H1 (cell line): Measurements from ENCODE around the gene ENPP5. TPM values are rescaled to one million over a fixed set of nuclear protein-coding genes. Genes with fewer than 3 reads are reported as not detected.

Source experiments
- CEBPB ChIP-seq: IDR thresholded peaks from 2 replicates; pipeline ENCODE4 v1.6.1; 2012; ENCODE audit warnings: low read depth, low read length
- FOSL1 ChIP-seq: IDR thresholded peaks from 2 replicates; pipeline ENCODE4 v1.6.1; 2011; ENCODE audit warnings: mild to moderate bottlenecking, low read depth, low read length, moderate library complexity; ENCODE audit not compliant: insufficient read depth
- JUND ChIP-seq: IDR thresholded peaks from 2 replicates; pipeline ENCODE4 v1.6.1; 2011; ENCODE audit warnings: mild to moderate bottlenecking, improper control_type of control experiment, low read length
- NRF1 ChIP-seq: IDR thresholded peaks from 2 replicates; pipeline ENCODE4 v1.6.1; 2011; ENCODE audit warnings: mild to moderate bottlenecking, low read depth, low read length, improper control_type of control experiment
- RBBP5 ChIP-seq: IDR thresholded peaks from 2 replicates; pipeline ENCODE4 v1.7.1; 2012; ENCODE audit warnings: low read depth, mild to moderate bottlenecking, inconsistent platforms, low read length, moderate library complexity, borderline replicate concordance
- SIRT6 ChIP-seq: IDR thresholded peaks from one replicate; pipeline ENCODE4 v1.7.1; 2012; ENCODE audit warnings: low read length, inconsistent platforms
- SUZ12 ChIP-seq: fragments of 200-600 bp; sonication (generic); IDR thresholded peaks from 2 replicates; pipeline ENCODE4 v1.6.1; 2012; ENCODE audit warnings: mild to moderate bottlenecking, inconsistent platforms, low read length, moderate library complexity, mixed read lengths
- TAF1 ChIP-seq: IDR thresholded peaks from 2 replicates; pipeline ENCODE4 v1.6.1; 2011; ENCODE audit warnings: mild to moderate bottlenecking, low read depth, low read length
- TEAD4 ChIP-seq: IDR thresholded peaks from 2 replicates; pipeline ENCODE4 v1.6.1; 2012; ENCODE audit warnings: low read depth, low read length, inconsistent platforms, mixed read lengths
- polyA plus RNA-seq, 7 experiments: library from polyadenylated mRNA; depleted of rRNA in 3 of 7; stranded (reverse) in 5 of 7; unstranded in 2 of 7; fragments of >200 nt in 5 of 7; fragments of 200-250 nt in 2 of 7; gene quantifications; 1 replicate in 5 of 7; 2 replicates in 1 of 7; 4 replicates in 1 of 7; pipeline versions ENCODE4 v1.2.1 to v1.2.3, GENCODE V29; 2011 to 2013; ENCODE audit warnings: missing spikeins in 2 of 7, mixed read lengths in 2 of 7
- total RNA-seq: library from RNA; stranded (reverse); fragmentation: NEBNext Ultra II Directional; extraction: Animal tissue kit (Norgen Biotek cat#: 25700); gene quantifications from 2 replicates; pipeline ENCODE4 v1.2.1, GENCODE V29; 2021

ENPP5 gene
- total and polyA plus RNA-seq, 2 of the 8 experiments (the other 6 are each of a cell fraction or from before 2014, with no cell fraction given) = 5.1 to 7.6 TPM

DNA sequence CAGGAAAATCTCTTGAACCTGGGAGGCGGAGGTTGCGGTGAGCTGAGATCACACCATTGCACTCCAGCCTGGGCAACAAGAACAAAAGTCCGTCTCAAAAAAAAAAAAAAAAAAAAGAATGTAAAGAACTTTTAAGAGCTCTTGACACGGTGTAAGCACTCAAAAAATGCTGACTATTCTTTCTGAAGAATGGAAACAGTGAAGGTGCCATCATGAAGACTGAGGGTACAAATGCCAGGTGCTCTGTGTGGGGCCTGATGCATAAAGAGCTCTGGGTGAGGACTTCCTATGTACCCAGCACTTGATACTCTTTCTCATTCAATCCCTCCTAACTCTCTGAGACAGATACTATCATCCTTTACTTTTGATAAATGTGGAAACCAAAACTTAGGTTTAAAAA lies 45.0 kb upstream of the ENPP5 start (continued):
- TF ChIP-seq NRF1 (no peak), SIRT6 (no peak), JUND (no peak), FOSL1 (no peak), CEBPB (no peak), TEAD4 (no peak), TAF1 (no peak), SUZ12 (no peak), RBBP5 (no peak)
